SK-N-MC (cell line): ENCODE data around the gene CDC42SE2.

Experiments
- EZH2 ChIP-seq: fragments of 200-600 bp; sonication (generic); IDR thresholded peaks from one replicate; pipeline ENCODE4 v1.6.1; 2017; ENCODE audit warnings: antibody characterized with exemption
- POLR2AphosphoS5 ChIP-seq: IDR thresholded peaks from 2 replicates; pipeline ENCODE4 v1.6.1; 2012; ENCODE audit warnings: mild to moderate bottlenecking, low read depth, low read length, borderline replicate concordance

DNA sequence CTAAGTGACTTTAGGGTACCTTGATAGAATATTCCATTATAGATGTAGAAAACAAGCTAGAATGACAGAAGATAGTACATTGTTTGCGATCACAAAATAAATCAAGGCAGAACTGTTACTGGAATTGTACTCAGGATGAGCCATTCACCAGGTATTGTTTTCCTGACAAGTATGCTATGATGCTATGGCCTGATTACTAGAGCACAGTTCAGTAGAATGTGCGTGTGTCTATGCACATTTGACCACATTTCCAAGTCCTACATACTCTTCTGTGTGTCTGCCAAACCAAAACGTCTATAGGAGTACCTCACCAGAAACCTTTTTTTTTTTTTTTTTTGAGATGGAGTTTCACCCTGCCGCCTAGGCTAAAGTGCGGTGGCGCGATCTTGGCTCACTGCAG, 43.3 kb upstream of the CDC42SE2 start:
- TF ChIP-seq EZH2 (no peak), POLR2AphosphoS5 (no peak)
